Epithelial cell of esophagus (primary cell): ENCODE measurements around the gene SSBP3.

Experiments
- DNase-seq: peaks from one replicate; pipeline ENCODE4 v3.0.0; 2010; ENCODE audit warnings: low read depth
- H3K4me3 ChIP-seq: 2 replicates; pipeline ENCODE4 v1.5.1; 2011; ENCODE audit warnings: mild to moderate bottlenecking, low read length, control low read depth
- CTCF ChIP-seq: IDR thresholded peaks from 2 replicates; pipeline ENCODE4 v1.5.1; 2011; ENCODE audit warnings: low read depth, mild to moderate bottlenecking, low read length, control low read depth, inconsistent platforms; ENCODE audit not compliant: insufficient read depth; ENCODE audit errors: missing control alignments

The SSBP3 gene

GRCh38 chr1:54310439-54311328 is 95.5 kb downstream of the SSBP3 start:
- no peak overlapping the region for H3K4me3 ChIP-seq
- no peak for DNase-seq
- peak; percentile 12 for TF ChIP-seq CTCF

GRCh38 chr1:54309631-54310366 is 96.4 kb downstream of the SSBP3 start:
- no peak overlapping the region for H3K4me3 ChIP-seq
- no peak for DNase-seq
- TF ChIP-seq CTCF, result no peak

GRCh38 chr1:54307305-54307704 is 98.9 kb downstream of the SSBP3 start:
- TF ChIP-seq CTCF, result no peak
- DNase-seq, result no peak
- H3K4me3 ChIP-seq, result no peak overlapping the region

GRCh38 chr1:54305906-54306514 is 100.2 kb downstream of the SSBP3 start:
- no peak overlapping the region for H3K4me3 ChIP-seq
- no peak for TF ChIP-seq CTCF
- no peak for DNase-seq

- no peak overlapping the region for H3K4me3 ChIP-seq
- no peak for TF ChIP-seq CTCF
- DNase-seq, result no peak
These were observed 101.7 kb downstream of the SSBP3 start for GRCh38 chr1:54304518-54304917.

- TF ChIP-seq CTCF, result no peak
- no peak overlapping the region for H3K4me3 ChIP-seq
- no peak for DNase-seq
These were observed 103.0 kb downstream of the SSBP3 start for GRCh38 chr1:54302951-54303843.
